ENCODE data around the gene MID1.
"Not testable (repeated sequence)": the region's sequence is repeated elsewhere in the genome, so short reads cannot be mapped to it uniquely, and the experiment has no call there.

MID1 gene

DNA sequence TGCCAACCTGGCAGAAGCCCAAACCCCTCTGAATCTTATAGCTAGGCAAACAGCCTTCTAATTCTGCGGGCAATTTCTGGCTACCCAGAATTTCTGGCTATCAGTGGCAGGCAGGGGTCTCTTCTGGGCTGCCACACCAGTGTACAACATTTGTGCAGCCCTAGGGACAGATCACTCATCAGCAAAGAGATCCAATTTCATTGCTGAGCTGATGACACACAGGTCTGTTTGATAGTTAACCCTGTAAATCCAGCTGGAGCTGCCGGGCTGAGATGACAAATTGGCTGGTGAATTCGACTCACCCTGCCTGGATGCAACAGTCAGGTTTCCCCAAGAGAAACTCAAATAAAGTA, 2.4 kb downstream of the MID1 start:
- DNase-seq (ENCODE audit: low read depth in 3 of 3) = no peak

DNA sequence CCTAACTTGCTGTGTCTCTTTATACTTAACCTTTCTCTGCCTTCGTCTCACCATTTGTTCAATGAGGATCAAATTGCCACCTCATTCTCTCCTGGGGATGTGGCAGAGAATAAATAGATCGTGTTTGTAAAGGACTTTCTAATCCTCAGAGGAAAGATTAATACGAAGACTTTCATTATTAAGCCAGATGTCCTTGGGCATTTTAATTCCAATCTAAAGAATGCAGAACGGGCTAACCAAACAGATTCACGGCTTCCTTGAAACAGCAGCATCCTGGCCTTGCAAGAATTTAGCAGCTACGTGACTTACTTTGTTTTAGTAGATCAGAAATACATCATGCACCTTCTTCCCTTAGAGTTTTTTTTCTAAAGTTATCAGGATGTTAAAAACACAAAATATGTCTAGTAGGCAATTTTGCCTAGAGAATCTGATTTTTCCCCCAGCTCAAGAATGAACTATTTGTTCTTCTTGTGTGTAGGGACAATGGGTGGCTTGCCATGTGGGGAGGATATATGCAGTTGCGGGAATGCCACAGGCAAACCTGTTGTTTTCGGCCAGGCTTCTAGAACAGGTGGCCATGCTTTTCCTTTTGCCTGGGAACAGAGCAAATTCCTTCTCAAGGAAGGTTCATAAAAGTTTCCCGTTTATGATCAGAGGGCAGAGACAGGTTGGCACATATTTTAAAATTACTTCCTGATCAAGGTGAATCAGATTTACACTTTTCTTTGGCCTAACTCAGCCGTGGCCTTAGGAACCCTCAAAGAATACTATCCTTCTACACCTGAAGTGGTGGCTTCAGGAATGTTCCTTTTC, 3.0 kb downstream of the MID1 start:
- DNase-seq (ENCODE audit: low read depth in 3 of 3) = no peak

DNA sequence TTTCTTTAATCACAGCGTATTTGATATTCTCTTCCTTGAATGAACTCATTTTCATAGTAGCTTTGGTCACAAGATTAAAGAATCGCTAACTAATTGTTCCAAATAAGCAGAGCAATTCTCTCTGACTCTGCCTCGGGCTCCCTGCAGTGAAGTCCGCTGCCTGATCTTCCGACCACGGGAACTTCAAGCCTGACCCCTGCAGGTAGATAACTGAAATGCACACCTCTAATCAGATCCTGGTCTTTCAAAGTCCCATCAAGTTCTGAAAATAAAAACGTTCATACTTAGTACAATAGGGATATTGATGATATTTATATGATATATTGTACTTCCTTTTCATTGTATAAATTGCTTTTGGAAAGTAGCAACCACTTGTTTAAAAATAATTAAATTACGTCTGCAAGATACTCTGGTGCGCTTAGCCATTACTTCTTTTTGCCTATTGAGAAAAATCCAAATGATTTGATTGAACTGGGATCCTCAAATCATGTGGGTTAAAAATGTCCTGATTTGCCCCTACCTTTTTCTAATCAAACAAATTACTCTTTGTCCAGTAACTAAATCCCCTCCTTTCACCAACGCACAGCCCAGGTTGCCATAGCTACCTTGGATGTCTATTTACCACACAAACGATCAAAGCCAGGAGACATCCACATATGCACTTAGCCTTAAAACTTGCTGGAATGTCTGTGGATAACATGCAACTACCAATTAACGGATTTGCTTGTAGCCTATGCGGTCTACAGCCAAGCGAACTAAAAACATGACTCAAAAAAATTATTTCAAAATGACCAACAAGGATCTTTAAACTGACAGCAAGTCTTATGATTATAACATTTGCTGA, 4.2 kb downstream of the MID1 start:
- no peak for DNase-seq (ENCODE audit: low read depth in 3 of 3)

DNA sequence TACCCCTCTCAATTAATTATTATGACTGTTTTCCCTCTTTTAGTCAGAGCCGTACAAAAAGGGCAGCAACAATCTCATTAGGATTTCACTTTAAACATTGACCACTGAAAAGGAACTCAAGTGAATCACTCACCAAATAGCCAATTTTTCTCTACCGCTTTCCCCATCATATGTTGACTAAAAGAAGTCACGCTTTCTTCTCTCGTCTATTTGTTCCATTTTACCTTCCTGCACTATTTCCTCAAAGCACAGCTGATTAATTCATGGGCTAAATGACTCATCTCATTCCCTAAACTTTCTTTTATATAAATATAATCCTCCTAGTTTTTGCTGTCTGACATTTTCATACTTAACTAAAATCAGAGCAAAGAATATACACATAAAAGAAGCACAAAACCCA, 8.2 kb downstream of the MID1 start:
- no peak for DNase-seq (ENCODE audit: low read depth in 3 of 3)

DNA sequence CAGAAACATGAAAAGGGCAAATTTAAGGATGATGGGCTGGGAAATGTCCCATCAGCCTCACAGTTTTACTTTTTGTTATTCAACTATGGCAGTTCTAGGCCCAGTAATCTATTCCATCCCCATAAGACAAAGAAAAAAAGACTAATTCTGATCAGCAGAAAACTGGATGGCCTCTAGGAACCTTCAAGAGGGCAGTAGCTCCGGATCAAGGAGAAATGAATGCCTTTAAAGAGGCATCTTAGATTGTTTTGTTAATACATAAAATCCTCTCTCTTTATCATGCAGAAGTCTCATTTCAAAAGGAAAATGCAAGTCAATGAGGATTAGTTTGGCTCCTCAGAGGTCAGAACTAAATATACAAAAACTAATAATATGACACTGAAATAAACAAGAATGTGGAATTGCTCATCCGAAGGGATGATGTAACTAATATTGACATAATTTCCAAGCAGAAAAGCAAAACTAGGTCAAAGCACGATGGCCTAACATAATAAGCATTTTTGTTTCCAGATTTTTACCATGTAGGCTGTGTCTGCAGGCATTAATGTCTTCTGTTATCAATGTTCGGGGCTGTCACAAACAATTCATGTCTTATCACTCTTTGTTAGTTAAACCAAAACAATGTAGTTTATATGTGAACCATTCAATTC, 8.8 kb downstream of the MID1 start:
- no peak for DNase-seq (ENCODE audit: low read depth in 3 of 3)

DNA sequence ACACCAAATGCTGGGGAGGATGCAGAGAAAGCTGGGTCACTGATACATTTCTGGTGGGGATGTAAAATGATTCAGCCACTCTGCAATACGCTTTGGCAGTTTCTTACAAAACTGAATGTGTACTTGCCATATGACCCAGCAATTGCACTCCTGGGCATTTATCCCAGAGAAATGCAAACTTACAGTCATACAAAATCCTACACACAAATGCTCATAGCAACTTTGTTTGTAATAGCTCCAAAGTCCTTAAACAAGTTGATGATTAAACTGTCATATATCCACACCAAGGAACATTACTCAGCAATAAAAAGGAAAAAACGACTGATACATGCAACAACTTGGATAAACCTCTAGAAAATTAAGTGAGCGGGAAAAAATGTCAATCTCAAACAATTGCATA, 12.3 kb downstream of the MID1 start:
- no peak for DNase-seq (ENCODE audit: low read depth in 3 of 3)

DNA sequence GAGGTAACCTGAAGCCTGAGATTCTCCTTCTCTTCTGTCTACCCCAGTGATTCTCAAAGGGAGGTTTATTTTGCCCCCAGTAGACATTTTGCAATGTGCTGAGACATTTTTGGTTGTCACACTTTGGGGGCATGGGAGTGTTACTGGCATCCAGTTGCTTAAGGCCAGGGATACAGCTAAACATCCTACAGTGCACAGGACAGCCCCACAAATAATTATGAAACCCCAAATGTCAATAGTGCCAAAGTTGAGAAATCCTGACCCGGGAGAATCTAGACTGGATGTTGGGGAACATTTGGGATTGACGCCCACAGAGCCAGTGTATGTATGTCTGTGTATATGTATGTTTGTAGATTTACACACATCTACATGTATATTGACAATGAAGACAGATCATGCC, 13.2 kb downstream of the MID1 start:
- DNase-seq (ENCODE audit: low read depth in 3 of 3) = no peak

DNA sequence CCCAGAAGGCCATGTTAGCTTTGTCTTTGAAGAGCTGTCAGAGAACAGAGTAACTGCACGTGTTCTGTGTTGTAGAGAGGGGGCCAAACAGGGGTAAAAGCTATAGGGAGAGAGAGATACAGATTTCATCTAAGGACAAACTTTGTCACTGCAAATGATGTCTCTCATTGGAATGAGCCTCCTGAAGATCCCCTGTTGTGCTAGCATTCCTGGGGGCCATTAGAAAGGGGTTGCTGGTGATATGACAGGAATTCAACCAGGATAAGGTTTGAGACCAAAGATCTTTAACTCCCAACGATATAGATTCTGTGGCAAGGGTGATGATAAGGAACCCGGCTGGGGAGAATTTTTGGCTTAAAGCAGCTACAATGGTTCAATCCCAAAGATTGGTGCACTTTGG, 16.8 kb downstream of the MID1 start:
- no peak for DNase-seq (ENCODE audit: low read depth in 3 of 3)

DNA sequence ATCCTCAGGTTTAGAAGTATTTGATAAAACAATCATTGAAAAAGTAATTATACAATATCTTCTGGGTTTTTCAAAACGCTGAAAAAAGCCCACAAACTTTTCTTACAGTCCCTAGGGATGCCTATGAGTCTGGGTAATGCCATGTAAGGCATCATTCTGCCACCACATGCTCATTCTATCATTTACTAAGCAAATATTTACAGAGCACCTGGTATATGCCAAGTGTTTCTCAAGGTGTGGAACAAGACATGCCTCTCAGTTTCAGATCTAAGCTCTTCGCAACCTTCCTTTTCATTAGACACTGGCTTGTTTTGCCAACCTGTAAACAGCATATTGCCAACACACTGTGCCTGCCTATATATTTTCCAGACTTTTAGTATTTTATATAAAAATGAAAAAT, 17.7 kb downstream of the MID1 start:
- DNase-seq (ENCODE audit: low read depth in 3 of 3) = no peak

DNA sequence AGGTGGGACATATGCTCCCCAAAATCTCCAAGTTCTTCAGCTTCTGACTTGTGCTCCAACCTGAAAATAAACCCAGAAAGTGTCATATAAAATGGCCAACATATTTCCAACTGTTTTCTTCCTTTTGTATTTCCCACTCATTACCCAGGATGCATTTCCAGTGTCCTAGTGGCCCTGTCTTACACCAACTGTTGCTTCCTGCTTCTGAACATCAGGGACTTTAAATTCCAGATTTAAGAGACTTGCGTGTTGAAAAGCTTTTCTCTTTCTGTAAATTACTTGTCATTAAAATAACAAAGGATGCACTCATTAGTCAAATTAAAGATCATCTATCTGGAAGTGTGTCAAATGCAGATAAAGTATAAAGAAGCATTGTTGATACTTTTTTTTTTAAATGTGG, 19.9 kb downstream of the MID1 start:
- DNase-seq (ENCODE audit: low read depth in 3 of 3) = no peak

DNA sequence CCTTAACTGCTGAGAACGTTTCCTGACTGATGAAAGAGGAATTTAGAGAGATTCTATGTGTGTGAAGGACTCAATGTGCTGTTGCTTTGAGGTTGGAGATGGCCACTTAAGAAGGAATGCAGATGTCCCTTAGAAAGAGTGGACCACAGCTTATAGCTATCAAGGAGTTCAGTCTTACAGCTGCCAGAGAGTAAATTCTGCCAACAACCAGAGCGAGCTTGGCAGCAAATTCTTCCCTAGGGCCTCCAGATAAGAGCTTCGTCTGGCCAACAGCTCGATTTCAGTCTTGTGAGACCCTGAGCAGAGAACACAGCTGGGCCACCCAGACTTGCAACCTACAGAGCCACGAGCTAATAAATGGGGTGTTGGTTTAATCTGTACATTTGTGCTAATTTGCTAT, 21.8 kb downstream of the MID1 start:
- no peak for DNase-seq (ENCODE audit: low read depth in 3 of 3)

DNA sequence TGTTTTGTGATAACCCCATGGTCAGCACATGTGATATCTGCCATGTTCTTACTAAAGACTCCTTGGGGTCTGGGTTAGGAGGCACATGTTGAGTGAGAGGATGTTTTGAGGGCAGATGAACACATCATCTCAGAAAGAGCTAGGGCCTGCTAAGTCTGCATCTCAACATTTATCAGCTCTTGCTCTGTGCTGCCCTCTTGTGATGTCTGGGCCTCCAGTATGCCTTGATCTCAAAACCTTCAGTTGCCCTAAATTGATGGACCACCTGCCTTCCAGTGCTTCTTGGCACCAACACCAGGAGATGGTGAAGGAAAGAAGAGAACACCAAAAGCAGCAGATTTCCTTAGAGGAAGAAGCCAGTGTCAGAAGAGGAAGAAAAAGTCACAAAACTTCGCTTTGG, 22.5 kb downstream of the MID1 start:
- DNase-seq (ENCODE audit: low read depth in 3 of 3) = no peak

DNA sequence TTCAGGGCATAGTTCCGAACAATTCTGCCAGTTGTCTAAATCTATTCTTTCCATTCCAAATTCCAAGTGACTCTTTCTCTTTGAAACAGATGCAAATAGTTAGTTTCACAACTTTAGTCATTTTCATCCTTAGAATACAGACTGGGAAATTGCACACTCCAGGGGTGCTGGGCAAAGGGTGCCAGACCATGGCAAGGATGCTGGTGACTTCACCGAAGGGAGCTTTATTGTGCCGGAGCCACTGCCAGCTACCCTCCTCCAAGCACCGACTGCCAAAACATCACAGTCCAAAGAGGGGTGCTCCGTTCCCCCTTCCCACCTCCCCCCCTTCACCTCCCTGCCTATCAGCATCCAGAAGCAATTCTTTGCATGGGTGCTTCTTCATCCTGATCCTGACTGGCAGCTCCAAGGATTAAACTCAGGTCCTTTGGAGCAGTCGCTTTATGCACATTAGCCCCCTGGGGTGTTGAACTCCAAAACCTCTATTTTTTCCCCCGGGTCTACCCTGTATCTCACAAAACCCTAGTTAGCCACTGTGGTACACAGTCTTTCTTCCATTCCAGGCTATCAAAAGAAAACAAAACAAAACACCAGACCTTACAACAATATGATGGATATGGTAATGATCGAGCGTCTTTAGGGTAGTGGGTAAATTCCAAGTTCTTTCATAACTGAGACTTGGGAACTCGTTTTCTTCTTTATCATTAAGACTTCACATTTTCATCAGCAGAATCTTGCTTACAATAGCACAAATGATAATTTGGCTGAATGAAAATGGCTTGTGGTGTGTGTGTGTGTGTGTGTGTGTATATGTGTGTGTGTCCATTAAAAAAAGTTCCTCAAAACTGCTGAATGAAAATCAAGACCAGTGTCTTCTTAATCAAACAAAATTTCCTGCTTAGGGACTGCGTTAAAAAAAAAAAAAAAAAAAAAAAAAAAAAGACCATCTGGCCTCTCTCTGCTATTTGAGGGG, 28.7 kb downstream of the MID1 start:
- no peak for DNase-seq (ENCODE audit: low read depth in 3 of 3)

DNA sequence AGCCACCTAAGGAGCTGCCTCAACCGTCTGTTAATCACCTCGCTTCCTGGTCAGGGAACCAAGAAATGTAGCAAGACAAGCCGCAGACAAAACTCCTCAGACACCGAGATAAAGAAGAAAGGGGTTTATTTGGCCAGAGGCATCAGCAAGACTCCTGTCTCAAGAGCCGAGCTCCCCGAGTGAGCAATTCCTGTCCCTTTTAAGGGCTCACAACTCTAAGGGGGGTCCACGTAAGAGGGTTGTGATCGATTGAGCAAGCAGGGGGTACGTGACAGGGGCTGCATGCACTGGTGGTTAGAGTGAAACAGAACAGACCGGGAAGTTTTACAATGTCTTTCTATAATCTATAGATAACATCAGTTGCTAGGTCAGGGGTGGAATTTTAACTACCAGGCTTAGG, 30.6 kb downstream of the MID1 start:
- DNase-seq (ENCODE audit: low read depth in 3 of 3) = not testable (repeated sequence)

DNA sequence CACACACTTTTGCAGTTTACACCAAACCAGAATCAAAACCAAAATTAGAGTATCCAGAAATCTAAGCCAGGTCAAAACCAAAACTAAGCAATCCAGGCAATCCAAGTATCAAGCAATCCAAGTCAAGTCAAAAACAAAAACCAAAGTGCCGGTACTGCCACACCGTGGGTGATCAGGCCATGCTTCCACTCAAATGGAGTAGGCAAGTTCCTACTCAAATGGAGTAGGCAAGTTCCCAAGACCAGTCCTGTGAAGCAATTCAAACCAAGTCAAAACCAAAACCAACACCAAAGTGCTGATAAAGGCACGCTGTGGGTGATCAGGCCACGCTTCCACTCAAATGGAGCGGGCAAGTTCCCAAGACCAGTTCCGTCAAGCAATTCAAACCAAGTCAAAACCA, 31.3 kb downstream of the MID1 start:
- DNase-seq (ENCODE audit: low read depth in 3 of 3) = no peak

DNA sequence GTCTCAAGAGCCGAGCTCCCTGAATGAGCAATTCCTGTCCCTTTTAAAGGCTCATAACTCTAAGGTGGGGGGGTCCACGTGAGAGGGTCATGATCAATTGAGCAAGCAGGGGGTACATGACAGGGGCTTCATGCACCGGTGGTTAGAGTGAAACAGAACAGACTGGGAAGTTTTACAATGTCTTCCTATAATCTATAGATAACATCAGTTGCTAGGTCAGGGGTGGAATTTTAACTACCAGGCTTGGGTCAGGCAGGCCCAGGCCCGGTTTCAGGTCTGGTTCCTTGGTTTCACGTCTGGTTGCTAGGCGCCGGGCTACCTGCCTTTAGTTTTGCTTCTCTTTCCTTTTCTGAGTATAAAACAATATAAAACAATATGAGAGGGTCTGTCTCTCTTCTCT, 35.5 kb downstream of the MID1 start:
- not testable (repeated sequence) for DNase-seq (ENCODE audit: low read depth in 3 of 3)

DNA sequence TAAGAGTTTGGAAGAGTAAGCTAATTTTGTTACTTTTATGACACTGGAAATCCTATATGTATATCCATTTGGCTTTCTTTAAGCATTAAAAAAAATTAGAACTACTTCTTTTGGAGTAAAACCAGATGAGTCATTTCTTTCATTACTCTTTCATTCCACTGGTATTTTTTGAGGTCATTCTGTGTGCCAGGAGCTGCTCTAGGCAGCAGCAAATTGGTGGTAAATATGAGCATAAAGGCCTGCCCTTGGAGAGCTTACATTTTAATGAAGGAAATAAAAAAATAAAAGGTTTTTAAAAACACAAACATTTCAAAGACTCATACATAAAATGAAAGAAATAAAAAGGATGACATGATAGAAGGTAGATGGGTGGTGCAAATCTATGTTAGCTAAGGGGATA, 37.4 kb downstream of the MID1 start:
- no peak for DNase-seq (ENCODE audit: low read depth in 3 of 3)

DNA sequence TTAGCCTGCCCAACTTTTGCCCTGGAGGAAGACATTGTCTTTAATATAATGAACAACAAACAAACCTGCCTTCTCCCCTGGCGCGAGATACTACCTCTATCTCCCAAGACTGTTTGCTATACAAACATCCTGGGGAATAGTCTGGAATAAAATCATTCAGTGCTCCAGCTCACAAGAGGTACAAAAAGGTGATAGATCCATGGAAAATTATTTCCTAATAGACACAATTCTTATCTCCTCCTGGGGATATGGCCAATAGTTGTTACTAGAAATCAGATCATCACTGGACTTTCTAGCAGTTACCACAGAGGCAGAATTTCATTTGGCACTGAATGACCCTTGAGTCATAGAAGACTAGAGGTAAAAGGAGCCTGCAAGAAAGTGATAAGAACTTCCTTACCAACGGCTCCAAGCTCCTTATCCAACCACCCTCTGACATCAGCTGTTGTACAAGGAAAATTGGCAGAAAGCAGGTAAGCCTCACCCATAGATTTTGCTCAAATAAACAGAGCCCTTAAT, 38.1 kb downstream of the MID1 start:
- DNase-seq (ENCODE audit: low read depth in 3 of 3) = no peak

DNA sequence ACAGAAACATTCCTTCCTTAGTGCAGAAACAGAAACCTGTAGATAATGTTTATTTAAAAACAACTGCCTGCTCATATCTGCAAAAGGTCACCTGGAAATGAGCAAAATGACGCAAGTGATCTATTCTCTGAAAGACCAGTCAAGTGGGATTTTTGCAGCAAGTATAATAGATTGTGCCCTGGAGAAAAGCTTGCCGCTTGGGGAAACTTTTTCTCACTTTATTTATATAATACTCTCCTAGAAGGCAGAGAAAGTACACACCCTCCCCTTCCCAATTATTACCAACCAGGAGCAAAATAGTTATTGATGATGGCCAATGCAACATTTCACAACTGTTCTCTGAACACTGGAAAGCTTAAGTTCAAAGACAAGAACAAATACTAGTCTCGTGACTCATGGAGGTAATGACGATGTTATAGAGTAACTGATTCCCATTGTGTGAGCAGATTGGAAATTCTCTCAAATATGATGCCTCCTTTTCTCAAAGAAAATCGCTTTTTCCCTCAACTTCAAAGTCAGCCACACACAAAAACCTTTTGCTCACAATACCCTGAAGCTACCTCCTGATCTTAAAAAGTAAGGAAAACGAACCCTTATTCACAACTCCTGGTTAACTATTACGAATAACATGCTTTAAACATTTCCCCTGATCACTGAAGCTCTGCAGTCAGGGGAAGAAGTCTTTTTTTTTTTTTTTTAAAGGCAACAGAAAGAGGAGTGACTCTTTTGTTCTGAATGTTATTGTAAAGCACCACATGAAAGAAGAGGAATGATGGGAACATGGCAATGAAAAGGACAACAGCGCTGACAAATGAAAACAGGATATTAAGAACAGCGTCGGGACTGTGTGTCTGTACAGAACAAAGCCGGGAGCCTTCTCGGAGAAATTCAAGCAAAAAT, 41.0 kb downstream of the MID1 start:
- no peak for DNase-seq (ENCODE audit: low read depth in 3 of 3)

DNA sequence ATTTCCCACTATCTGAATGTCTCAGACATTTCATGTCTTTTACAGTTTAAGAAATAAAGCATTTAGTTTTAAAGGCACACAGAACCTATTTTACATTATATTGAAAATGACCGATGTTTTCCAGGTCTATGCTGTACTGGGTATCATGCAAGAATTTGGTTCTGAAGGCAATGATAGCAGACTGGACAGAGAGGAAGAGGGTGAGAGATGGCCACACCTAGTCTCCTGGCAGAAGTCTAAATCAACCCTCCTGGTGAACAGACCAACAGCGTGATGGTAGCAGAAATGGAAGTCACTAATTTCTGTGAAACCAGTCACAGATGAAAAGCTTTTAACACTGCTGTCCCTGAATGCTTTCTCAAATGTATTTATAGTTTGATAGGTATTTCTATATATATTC, 41.9 kb downstream of the MID1 start:
- DNase-seq (ENCODE audit: low read depth in 3 of 3) = no peak

Data from stimulated activated CD4-positive, alpha-beta T cell treated with anti-CD3 and anti-CD28 coated beads, TNF-alpha, amount 100 ng/mL, for 24 hours (primary cell).